HEK293T (cell line): Measurements from ENCODE around the gene FLNA.
A peak's percentile ranks its signal among the peaks of the same experiment; 100 is the strongest.

Experiments used
- ARNT ChIP-seq: fragments of 450-650 bp; IDR thresholded peaks from 2 replicates; pipeline ENCODE4 v1.6.1; 2017; ENCODE audit warnings: mild to moderate bottlenecking
- BHLHE40 ChIP-seq: fragments of 450-650 bp; IDR thresholded peaks from 2 replicates; pipeline ENCODE4 v1.6.1; 2016; ENCODE audit warnings: mild to moderate bottlenecking, moderate library complexity, borderline replicate concordance
- CTBP1 ChIP-seq: fragments of 450-650 bp; IDR thresholded peaks from 2 replicates; pipeline ENCODE4 v1.6.1; 2016; ENCODE audit warnings: borderline replicate concordance
- ELF4 ChIP-seq: fragments of 450-650 bp; IDR thresholded peaks from 2 replicates; pipeline ENCODE4 v1.6.1; 2017; ENCODE audit warnings: antibody characterized with exemption
- FOXK2 ChIP-seq: fragments of 450-650 bp; IDR thresholded peaks from 2 replicates; pipeline ENCODE4 v1.6.1; 2016; ENCODE audit warnings: mild to moderate bottlenecking
- FOXM1 ChIP-seq: fragments of 450-650 bp; IDR thresholded peaks from 2 replicates; pipeline ENCODE4 v1.6.1; 2017; ENCODE audit warnings: mild to moderate bottlenecking, borderline replicate concordance
- HDGF ChIP-seq: fragments of 450-650 bp; IDR thresholded peaks from 2 replicates; pipeline ENCODE4 v1.6.1; 2017; ENCODE audit warnings: antibody characterized with exemption, borderline replicate concordance
- LEF1 ChIP-seq: fragments of 450-650 bp; IDR thresholded peaks from 2 replicates; pipeline ENCODE4 v1.6.1; 2017; ENCODE audit warnings: mild to moderate bottlenecking, borderline replicate concordance
- NFRKB ChIP-seq: fragments of 450-650 bp; IDR thresholded peaks from 2 replicates; pipeline ENCODE4 v1.6.1; 2016; ENCODE audit warnings: mild to moderate bottlenecking, moderate library complexity
- SP1 ChIP-seq: fragments of 450-650 bp; IDR thresholded peaks from 2 replicates; pipeline ENCODE4 v1.6.1; 2017
- SUZ12 ChIP-seq: fragments of 450-650 bp; IDR thresholded peaks from 2 replicates; pipeline ENCODE4 v1.6.1; 2016; ENCODE audit warnings: mild to moderate bottlenecking
- TARDBP ChIP-seq: fragments of 450-650 bp; IDR thresholded peaks from 2 replicates; pipeline ENCODE4 v1.6.1; 2016
- TF ChIP-seq, protein P1 (sequence below): fragments of 450-650 bp; IDR thresholded peaks from 2 replicates; pipeline ENCODE4 v1.6.1; 2016

DNA sequence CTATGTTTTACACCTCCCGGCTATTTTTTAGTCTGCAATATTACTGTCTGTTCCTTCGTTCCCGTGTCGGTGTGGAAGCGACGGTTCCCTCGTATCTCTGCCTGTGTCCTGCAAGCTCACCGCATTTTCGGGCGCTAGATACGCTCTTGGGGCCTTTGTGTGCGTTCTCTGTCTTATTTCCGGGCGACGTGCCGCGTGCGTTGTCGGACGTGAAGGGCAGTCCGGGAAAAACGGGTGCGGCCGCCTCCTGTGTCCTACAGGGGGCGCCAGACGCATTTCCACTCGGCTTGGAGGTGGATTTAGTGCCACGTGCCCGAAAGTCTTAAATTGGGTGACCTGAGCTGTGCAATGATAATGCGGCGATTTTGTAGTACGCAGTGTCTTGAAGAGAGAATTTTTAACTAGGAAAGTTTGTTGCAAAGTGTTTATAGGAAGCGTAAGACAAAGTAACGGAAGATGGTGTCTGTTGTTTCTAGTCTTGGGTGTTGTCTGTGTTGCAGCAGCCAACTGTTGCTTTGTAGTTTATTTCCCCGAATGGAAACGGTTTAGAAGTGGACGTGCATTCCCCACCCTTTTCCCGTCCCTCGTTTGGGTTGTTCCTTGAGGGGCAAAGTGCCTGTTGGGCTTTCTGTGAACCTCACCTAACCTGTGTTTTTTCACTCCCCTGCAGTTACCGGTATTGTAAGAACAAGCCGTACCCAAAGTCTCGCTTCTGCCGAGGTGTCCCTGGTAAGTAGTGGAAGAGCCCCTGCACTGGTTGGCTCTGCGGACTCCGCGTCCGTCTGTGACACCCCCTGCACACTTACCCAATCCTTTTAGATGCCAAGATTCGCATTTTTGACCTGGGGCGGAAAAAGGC, 24.5 kb upstream of the FLNA start:
- no peak for TF ChIP-seq BHLHE40
- no peak for TF ChIP-seq FOXM1
- TF ChIP-seq CTBP1 = no peak
- TF ChIP-seq, protein P1, sequence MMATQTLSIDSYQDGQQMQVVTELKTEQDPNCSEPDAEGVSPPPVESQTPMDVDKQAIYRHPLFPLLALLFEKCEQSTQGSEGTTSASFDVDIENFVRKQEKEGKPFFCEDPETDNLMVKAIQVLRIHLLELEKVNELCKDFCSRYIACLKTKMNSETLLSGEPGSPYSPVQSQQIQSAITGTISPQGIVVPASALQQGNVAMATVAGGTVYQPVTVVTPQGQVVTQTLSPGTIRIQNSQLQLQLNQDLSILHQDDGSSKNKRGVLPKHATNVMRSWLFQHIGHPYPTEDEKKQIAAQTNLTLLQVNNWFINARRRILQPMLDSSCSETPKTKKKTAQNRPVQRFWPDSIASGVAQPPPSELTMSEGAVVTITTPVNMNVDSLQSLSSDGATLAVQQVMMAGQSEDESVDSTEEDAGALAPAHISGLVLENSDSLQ = no peak; the same call in 1 of the 2 replicates
- no peak for TF ChIP-seq HDGF
- no peak for TF ChIP-seq SP1
- no peak for TF ChIP-seq ELF4
- TF ChIP-seq SUZ12 = no peak
- no peak for TF ChIP-seq FOXK2
- no peak for TF ChIP-seq TARDBP
- TF ChIP-seq LEF1 = no peak
- 0 out of 2 replicates have a peak, but pooled peaks have one; percentile 17 for TF ChIP-seq ARNT
- no peak for TF ChIP-seq NFRKB
